ENCODE data around the gene ESYT3.

- TF ChIP-seq CTCF (conservative IDR thresholded peaks at IDR 0.05; ENCODE audit: low read length): no peak
- TF ChIP-seq EZH2phosphoT487 (IDR thresholded peaks at IDR 0.05; ENCODE audit: borderline replicate concordance, low read depth, low read length): no peak
These were observed 17.3 kb downstream of the ESYT3 start for GRCh38 chr3:138451595-138452162.

Measured in OCI-LY7 (cell line).